ENCODE data around the gene SREBF2. TPM values are rescaled to one million over a fixed set of nuclear protein-coding genes. Genes with fewer than 3 reads are reported as not detected.

Gene SREBF2
- total and polyA plus RNA-seq, 10 of the 15 experiments (the other 5 are each of a cell fraction or from before 2014, with no cell fraction given) = 2.4 to 177 (median 78.8) TPM

- TF ChIP-seq, protein P1, sequence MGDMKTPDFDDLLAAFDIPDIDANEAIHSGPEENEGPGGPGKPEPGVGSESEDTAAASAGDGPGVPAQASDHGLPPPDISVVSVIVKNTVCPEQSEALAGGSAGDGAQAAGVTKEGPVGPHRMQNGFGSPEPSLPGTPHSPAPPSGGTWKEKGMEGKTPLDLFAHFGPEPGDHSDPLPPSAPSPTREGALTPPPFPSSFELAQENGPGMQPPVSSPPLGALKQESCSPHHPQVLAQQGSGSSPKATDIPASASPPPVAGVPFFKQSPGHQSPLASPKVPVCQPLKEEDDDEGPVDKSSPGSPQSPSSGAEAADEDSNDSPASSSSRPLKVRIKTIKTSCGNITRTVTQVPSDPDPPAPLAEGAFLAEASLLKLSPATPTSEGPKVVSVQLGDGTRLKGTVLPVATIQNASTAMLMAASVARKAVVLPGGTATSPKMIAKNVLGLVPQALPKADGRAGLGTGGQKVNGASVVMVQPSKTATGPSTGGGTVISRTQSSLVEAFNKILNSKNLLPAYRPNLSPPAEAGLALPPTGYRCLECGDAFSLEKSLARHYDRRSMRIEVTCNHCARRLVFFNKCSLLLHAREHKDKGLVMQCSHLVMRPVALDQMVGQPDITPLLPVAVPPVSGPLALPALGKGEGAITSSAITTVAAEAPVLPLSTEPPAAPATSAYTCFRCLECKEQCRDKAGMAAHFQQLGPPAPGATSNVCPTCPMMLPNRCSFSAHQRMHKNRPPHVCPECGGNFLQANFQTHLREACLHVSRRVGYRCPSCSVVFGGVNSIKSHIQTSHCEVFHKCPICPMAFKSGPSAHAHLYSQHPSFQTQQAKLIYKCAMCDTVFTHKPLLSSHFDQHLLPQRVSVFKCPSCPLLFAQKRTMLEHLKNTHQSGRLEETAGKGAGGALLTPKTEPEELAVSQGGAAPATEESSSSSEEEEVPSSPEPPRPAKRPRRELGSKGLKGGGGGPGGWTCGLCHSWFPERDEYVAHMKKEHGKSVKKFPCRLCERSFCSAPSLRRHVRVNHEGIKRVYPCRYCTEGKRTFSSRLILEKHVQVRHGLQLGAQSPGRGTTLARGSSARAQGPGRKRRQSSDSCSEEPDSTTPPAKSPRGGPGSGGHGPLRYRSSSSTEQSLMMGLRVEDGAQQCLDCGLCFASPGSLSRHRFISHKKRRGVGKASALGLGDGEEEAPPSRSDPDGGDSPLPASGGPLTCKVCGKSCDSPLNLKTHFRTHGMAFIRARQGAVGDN (IDR thresholded peaks at IDR 0.05) = peak; percentile 33
- TF ChIP-seq NBN (IDR thresholded peaks at IDR 0.05) (0 out of 2 replicates have a peak, but pooled peaks have one; percentile 5), POLR2AphosphoS2 (IDR thresholded peaks at IDR 0.05; ENCODE audit: low read depth, low read length) (no peak), NR2F1 (conservative IDR thresholded peaks at IDR 0.05) (no peak; the same call in 1 of the 2 replicates), LARP7 (IDR thresholded peaks at IDR 0.05) (peak; percentile 92), SMARCA5 (IDR thresholded peaks at IDR 0.05) (0 out of 2 replicates have a peak, but pooled peaks have one; percentile 73), IKZF2 (IDR thresholded peaks at IDR 0.05) (peak; percentile 62 to 64; a peak in 3 of 4 replicates)
- TF ChIP-seq, protein P2, sequence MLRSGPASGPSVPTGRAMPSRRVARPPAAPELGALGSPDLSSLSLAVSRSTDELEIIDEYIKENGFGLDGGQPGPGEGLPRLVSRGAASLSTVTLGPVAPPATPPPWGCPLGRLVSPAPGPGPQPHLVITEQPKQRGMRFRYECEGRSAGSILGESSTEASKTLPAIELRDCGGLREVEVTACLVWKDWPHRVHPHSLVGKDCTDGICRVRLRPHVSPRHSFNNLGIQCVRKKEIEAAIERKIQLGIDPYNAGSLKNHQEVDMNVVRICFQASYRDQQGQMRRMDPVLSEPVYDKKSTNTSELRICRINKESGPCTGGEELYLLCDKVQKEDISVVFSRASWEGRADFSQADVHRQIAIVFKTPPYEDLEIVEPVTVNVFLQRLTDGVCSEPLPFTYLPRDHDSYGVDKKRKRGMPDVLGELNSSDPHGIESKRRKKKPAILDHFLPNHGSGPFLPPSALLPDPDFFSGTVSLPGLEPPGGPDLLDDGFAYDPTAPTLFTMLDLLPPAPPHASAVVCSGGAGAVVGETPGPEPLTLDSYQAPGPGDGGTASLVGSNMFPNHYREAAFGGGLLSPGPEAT (IDR thresholded peaks at IDR 0.05; ENCODE audit: low read depth) = peak; percentile 44; the same call in 1 of the 2 replicates
Observed at GRCh38 chr22:41833369-41834004, 582 bp downstream of the SREBF2 start (continued).
